SK-MEL-5 (cell line): ENCODE data around the gene ASAP2. TPM values are rescaled to one million over a fixed set of nuclear protein-coding genes. Genes with fewer than 3 reads are reported as not detected.
"Not testable (repeated sequence)": the region's sequence is repeated elsewhere in the genome, so short reads cannot be mapped to it uniquely, and the experiment has no call there.

Experiments
- DNase-seq: peaks from one replicate; pipeline ENCODE4 v3.0.0-alpha.2; 2016; ENCODE audit warnings: low read depth, low spot score
- in situ Hi-C: cut with HindIII; loops from 2 replicates; pipeline ENCODE4 v1.10.0; 2016; ENCODE audit warnings: low sequenced_read_pairs, high pct_unique_total_duplicates, low pct_unique_long_range_greater_than_20kb
- total RNA-seq: library from RNA; depleted of rRNA; stranded (reverse); fragments of >200 nt; shearing (Covaris generic); gene quantifications from 2 replicates; pipeline ENCODE4 v1.2.3, GENCODE V29; 2014

The ASAP2 gene
- total RNA-seq, 1 experiment from 2014 or later: 17.6 TPM

- DNase-seq: peak; percentile 17
- in situ Hi-C loops: no loop called here
Observed at GRCh38 chr2:9256570-9257043, 50.0 kb downstream of the ASAP2 start.

- no peak for DNase-seq
- in situ Hi-C loops: no loop called here
Observed at GRCh38 chr2:9258501-9258900, 51.9 kb downstream of the ASAP2 start.

GRCh38 chr2:9258953-9259399, 52.4 kb downstream of the ASAP2 start:
- in situ Hi-C loops: no loop called here
- DNase-seq: no peak

- in situ Hi-C loops: no loop called here
- peak; percentile 86 for DNase-seq
Observed at GRCh38 chr2:9260464-9260918, 53.9 kb downstream of the ASAP2 start.

- peak; percentile 16 for DNase-seq
- in situ Hi-C loops: no loop called here
Observed at GRCh38 chr2:9261231-9261883, 54.7 kb downstream of the ASAP2 start.

- in situ Hi-C loops: no loop called here
Observed at GRCh38 chr2:9262671-9263171, 56.1 kb downstream of the ASAP2 start.

GRCh38 chr2:9263428-9263827, 56.8 kb downstream of the ASAP2 start:
- DNase-seq: no peak
- in situ Hi-C loops: no loop called here

More at GRCh38 chr2:9262671-9263171, 56.1 kb downstream of the ASAP2 start:
- DNase-seq: peak; percentile 14

GRCh38 chr2:9264301-9264700, 57.7 kb downstream of the ASAP2 start:
- DNase-seq: no peak
- in situ Hi-C loops: no loop called here

- DNase-seq: no peak
- in situ Hi-C loops: no loop called here
Observed at GRCh38 chr2:9266711-9267110, 60.1 kb downstream of the ASAP2 start.

GRCh38 chr2:9267286-9267685, 60.7 kb downstream of the ASAP2 start:
- in situ Hi-C loops, DNase-seq: not testable (repeated sequence)

- DNase-seq: no peak
- in situ Hi-C loops: no loop called here
Observed at GRCh38 chr2:9268301-9269080, 61.9 kb downstream of the ASAP2 start.

GRCh38 chr2:9269295-9269694, 62.7 kb downstream of the ASAP2 start:
- DNase-seq: no peak
- in situ Hi-C loops: no loop called here

- in situ Hi-C loops: no loop called here
Observed at GRCh38 chr2:9269695-9270360, 63.2 kb downstream of the ASAP2 start.

GRCh38 chr2:9271091-9271490, 64.5 kb downstream of the ASAP2 start:
- in situ Hi-C loops: no loop called here
- DNase-seq: no peak

More at GRCh38 chr2:9269695-9270360, 63.2 kb downstream of the ASAP2 start:
- DNase-seq: no peak

GRCh38 chr2:9271691-9272090, 65.1 kb downstream of the ASAP2 start:
- in situ Hi-C loops: no loop called here
- no peak for DNase-seq

GRCh38 chr2:9273486-9274130, 67.0 kb downstream of the ASAP2 start:
- in situ Hi-C loops: no loop called here
- no peak for DNase-seq

GRCh38 chr2:9274701-9275343, 68.2 kb downstream of the ASAP2 start:
- in situ Hi-C loops: no loop called here
- DNase-seq: no peak
